ENCODE results near the gene RETREG2.

Gene RETREG2

DNA sequence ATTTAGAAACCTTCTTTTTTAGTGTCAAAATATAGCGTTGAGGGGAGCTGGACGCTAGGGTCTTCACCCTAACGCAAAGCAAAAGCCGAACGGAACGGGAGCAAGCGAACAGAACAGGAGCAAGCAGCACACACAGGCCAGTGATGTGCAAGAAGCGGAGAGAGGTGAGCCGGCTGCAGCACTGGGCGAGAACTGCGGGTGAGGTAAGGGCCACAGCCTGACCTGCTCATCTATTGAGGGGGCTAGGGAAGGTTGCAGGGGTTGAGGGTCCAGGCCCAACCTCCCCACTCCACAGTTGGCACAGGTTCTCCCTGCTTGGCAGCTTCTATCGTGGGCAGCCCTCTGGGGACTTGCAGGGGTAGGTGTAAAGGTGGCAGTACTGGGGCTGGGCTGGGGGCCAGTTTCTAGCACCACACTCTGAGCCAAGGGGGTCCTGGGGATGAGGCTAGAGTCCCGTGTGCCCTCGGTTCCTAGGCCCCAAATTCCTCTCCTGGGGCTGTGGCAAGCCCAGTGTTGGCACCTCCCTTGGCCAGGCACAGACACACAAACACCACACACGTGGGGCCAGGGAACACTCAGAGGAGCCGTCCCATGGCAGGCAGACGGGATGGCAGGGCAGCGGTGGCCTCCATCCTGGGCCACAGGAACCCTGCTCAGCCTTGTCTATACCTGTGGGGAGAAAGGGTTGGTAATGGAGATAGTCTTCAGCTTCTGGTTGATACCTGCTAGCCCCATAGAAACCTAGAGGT, 41.9 kb downstream of the RETREG2 start:
- DNase-seq (ENCODE audit: low read depth, low spot score), result no peak
- TF ChIP-seq, protein P1, sequence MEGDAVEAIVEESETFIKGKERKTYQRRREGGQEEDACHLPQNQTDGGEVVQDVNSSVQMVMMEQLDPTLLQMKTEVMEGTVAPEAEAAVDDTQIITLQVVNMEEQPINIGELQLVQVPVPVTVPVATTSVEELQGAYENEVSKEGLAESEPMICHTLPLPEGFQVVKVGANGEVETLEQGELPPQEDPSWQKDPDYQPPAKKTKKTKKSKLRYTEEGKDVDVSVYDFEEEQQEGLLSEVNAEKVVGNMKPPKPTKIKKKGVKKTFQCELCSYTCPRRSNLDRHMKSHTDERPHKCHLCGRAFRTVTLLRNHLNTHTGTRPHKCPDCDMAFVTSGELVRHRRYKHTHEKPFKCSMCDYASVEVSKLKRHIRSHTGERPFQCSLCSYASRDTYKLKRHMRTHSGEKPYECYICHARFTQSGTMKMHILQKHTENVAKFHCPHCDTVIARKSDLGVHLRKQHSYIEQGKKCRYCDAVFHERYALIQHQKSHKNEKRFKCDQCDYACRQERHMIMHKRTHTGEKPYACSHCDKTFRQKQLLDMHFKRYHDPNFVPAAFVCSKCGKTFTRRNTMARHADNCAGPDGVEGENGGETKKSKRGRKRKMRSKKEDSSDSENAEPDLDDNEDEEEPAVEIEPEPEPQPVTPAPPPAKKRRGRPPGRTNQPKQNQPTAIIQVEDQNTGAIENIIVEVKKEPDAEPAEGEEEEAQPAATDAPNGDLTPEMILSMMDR (IDR thresholded peaks at IDR 0.05; ENCODE audit: low read depth, low read length), result no peak
- no peak overlapping the region for H3K4me3 ChIP-seq (ENCODE audit: low read depth, low read length)
- in situ Hi-C loops (cut with HindIII; ENCODE audit: low sequenced_read_pairs), result no loop called here

DNA sequence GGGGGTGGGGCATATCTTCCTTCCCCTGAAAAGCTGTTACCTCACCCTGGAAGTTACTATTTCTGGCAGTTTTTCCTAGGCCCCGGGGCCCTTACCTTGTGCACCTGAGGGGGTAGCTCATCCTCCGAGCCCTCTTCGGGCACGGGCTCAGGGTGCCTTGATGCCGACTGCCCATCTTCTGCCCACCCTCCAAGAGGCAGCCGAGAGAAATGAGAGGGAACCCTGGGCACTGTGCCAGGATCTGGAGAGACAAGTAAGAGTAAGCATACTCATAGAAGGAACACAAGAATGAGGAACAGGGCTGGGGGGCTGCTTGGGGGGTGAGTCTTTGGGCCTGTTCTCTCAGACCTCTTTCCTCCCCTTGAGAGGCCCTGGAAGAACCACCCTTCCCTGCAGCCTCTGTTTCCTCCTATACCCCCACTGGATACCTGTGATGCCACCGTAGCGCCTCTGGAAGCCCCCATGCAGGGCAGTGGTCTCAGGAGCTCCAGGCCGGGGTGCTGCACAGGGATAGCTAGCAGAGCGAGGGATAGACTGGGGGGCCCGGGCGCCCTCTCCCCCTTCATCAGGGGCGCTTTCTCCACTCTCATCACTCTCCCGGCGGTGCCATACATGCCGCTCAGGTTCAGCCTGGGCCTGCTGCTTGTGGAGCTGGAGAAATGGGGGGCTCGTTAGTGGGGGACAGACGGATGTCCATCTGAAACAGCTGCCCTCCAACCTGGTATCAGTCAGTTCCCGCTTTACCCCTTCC, 42.8 kb downstream of the RETREG2 start:
- H3K4me3 ChIP-seq (ENCODE audit: low read depth, low read length), result no peak overlapping the region
- TF ChIP-seq, protein P1 (IDR thresholded peaks at IDR 0.05; ENCODE audit: low read depth, low read length), result no peak
- DNase-seq (ENCODE audit: low read depth, low spot score), result no peak
- in situ Hi-C loops (cut with HindIII; ENCODE audit: low sequenced_read_pairs), result no loop called here

DNA sequence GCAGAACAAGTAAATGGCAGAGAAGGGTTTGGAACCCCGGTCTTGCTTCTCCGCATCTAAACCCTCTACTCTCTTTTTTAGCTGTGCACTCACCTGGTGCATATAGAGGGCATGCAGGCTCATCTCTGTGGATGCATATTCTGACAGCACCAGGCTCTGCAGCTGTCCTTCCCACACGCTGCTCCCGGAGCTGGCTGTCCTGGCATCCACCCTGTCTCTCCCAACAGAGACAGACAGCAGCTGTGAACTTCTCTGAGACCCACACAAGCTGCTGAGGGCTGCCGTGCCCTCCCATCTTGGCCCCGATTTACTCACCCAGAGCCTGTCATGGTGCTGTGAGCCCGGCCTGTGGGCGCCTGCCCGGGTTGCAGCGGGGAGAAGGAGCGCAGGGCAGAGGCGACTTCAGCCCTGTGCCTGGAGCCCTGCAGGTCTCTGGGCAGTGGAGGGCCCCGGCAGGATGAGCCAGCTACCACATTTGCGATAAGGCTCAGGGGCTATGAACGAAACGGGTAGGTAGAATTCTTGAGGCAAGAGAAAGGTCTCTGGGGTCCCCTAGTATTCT, 44.0 kb downstream of the RETREG2 start:
- no peak overlapping the region for H3K4me3 ChIP-seq (ENCODE audit: low read depth, low read length)
- in situ Hi-C loops (cut with HindIII; ENCODE audit: low sequenced_read_pairs), result no loop called here
- no peak for DNase-seq (ENCODE audit: low read depth, low spot score)
- TF ChIP-seq, protein P1 (IDR thresholded peaks at IDR 0.05; ENCODE audit: low read depth, low read length), result no peak

DNA sequence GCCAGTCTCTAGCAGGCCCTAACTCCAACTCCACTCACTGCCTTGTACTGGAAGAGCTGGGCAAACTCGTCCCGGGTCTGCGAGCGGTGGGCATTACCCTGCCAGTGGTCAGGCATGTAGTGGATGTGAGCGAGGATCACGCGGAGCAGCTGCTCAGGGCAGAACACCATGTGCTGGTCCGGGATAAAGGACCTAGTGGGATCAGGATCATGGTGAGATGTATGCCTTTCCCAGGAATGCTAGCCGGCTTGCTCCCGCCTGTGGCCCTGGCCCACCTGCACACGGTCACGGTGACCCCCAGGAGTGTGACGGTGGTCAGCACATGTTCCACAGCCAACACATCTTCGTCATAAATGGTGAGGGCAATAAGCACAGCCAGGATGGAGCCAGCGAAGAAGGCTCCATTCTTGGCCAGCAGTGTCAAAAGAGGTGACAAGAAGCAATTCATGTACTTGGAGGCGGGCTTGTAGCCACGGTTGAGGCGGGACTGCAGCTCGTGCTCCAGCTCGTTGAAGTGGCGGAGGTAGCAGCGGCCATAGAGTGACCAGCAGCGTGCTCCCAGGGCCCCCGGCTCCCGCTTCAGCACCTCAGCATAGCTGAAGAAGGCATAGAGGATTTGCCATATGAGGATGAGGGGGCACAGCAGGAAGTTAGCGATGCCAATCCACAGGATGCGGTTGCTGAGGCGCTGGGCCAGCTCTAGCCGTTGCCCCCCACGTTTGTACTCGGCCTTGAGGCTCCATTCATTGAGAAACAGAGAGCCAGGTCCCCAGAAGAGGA, 45.9 kb downstream of the RETREG2 start:
- in situ Hi-C loops (cut with HindIII; ENCODE audit: low sequenced_read_pairs), result no loop called here
- H3K4me3 ChIP-seq (ENCODE audit: low read depth, low read length), result no peak overlapping the region
- DNase-seq (ENCODE audit: low read depth, low spot score), result no peak
- TF ChIP-seq, protein P1 (IDR thresholded peaks at IDR 0.05; ENCODE audit: low read depth, low read length), result no peak

DNA sequence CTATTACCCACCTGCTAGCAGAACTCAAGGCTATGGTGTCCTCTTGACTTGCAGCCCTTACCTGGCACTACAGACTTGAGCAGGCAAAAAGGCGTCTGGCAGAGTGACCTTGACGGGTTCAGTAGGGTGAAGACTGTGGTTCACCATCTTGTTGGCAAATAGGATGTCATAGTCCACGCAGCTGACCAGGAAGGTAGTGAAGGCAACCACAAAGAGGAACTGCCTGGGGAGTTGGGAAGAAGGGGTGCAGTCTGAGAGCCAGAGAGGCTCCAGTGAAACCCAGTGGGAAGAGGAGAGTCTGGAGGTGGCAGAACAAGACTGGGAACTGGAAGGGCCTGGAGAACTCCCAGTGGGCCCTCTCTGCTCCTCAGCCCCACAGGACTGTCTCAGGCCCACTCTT, 47.3 kb downstream of the RETREG2 start:
- TF ChIP-seq, protein P1 (IDR thresholded peaks at IDR 0.05; ENCODE audit: low read depth, low read length), result no peak
- no peak overlapping the region for H3K4me3 ChIP-seq (ENCODE audit: low read depth, low read length)
- in situ Hi-C loops (cut with HindIII; ENCODE audit: low sequenced_read_pairs), result no loop called here
- no peak for DNase-seq (ENCODE audit: low read depth, low spot score)
